ENCODE measurements around the gene CPM.
"Not testable (repeated sequence)": the region's sequence is repeated elsewhere in the genome, so short reads cannot be mapped to it uniquely, and the experiment has no call there.

CPM gene

GRCh38 chr12:68882251-68882964, 50.6 kb downstream of the CPM start:
- in situ Hi-C loops (cut with HindIII; ENCODE audit: low sequenced_read_pairs), result no loop called here

- in situ Hi-C loops (cut with HindIII; ENCODE audit: low sequenced_read_pairs), result no loop called here
Observed at GRCh38 chr12:68880660-68881325, 52.2 kb downstream of the CPM start.

GRCh38 chr12:68878846-68879245, 54.1 kb downstream of the CPM start:
- in situ Hi-C loops (cut with HindIII; ENCODE audit: low sequenced_read_pairs), result loop anchor here (10.0 kb wide), 1 partner anchor 296 kb away; no protein-coding TSS in a partner anchor

GRCh38 chr12:68878283-68878682, 54.7 kb downstream of the CPM start:
- in situ Hi-C loops (cut with HindIII; ENCODE audit: low sequenced_read_pairs), result loop anchor here (10.0 kb wide), 1 partner anchor 297 kb away; no protein-coding TSS in a partner anchor

GRCh38 chr12:68877583-68877982, 55.4 kb downstream of the CPM start:
- in situ Hi-C loops (cut with HindIII; ENCODE audit: low sequenced_read_pairs), result loop anchor here (10.0 kb wide), 1 partner anchor 297 kb away; no protein-coding TSS in a partner anchor

GRCh38 chr12:68876461-68876860, 56.5 kb downstream of the CPM start:
- in situ Hi-C loops (cut with HindIII; ENCODE audit: low sequenced_read_pairs), result loop anchor here (10.0 kb wide), 1 partner anchor 298 kb away; no protein-coding TSS in a partner anchor

GRCh38 chr12:68873316-68873715, 59.7 kb downstream of the CPM start:
- in situ Hi-C loops (cut with HindIII; ENCODE audit: low sequenced_read_pairs), result loop anchor here (10.0 kb wide), 1 partner anchor 301 kb away; no protein-coding TSS in a partner anchor

GRCh38 chr12:68871921-68872320, 61.0 kb downstream of the CPM start:
- in situ Hi-C loops (cut with HindIII; ENCODE audit: low sequenced_read_pairs), result loop anchor here (10.0 kb wide), 1 partner anchor 303 kb away; no protein-coding TSS in a partner anchor

- in situ Hi-C loops (cut with HindIII; ENCODE audit: low sequenced_read_pairs), result loop anchor here (10.0 kb wide), 1 partner anchor 303 kb away; no protein-coding TSS in a partner anchor
Observed at GRCh38 chr12:68871396-68871795, 61.6 kb downstream of the CPM start.

GRCh38 chr12:68870443-68870842, 62.5 kb downstream of the CPM start:
- in situ Hi-C loops (cut with HindIII; ENCODE audit: low sequenced_read_pairs), result loop anchor here (10.0 kb wide), 1 partner anchor 304 kb away; no protein-coding TSS in a partner anchor

- in situ Hi-C loops (cut with HindIII; ENCODE audit: low sequenced_read_pairs), result loop anchor here (10.0 kb wide), 1 partner anchor 305 kb away; no protein-coding TSS in a partner anchor
Observed at GRCh38 chr12:68870011-68870410, 63.0 kb downstream of the CPM start.

GRCh38 chr12:68868043-68868790, 64.8 kb downstream of the CPM start:
- in situ Hi-C loops (cut with HindIII; ENCODE audit: low sequenced_read_pairs), result no loop called here

GRCh38 chr12:68867606-68868005, 65.4 kb downstream of the CPM start:
- in situ Hi-C loops (cut with HindIII; ENCODE audit: low sequenced_read_pairs), result no loop called here

GRCh38 chr12:68866950-68867349, 66.0 kb downstream of the CPM start:
- in situ Hi-C loops (cut with HindIII; ENCODE audit: low sequenced_read_pairs), result no loop called here

GRCh38 chr12:68865399-68866164, 67.4 kb downstream of the CPM start:
- in situ Hi-C loops (cut with HindIII; ENCODE audit: low sequenced_read_pairs), result no loop called here

GRCh38 chr12:68864604-68865003, 68.4 kb downstream of the CPM start:
- in situ Hi-C loops (cut with HindIII; ENCODE audit: low sequenced_read_pairs), result no loop called here

- in situ Hi-C loops (cut with HindIII; ENCODE audit: low sequenced_read_pairs), result not testable (repeated sequence)
Observed at GRCh38 chr12:68863886-68864454, 69.0 kb downstream of the CPM start.

GRCh38 chr12:68863109-68863770, 69.7 kb downstream of the CPM start:
- in situ Hi-C loops (cut with HindIII; ENCODE audit: low sequenced_read_pairs), result no loop called here

- in situ Hi-C loops (cut with HindIII; ENCODE audit: low sequenced_read_pairs), result no loop called here
Observed at GRCh38 chr12:68861890-68862289, 71.1 kb downstream of the CPM start.

Data from DLD1 (cell line).